Nasal cavity respiratory epithelium epithelial cell of viscerocranial mucosa (primary cell): ENCODE data around the gene TRO. TPM values are rescaled to one million over a fixed set of nuclear protein-coding genes. Genes with fewer than 3 reads are reported as not detected.

ENCODE experiments used
- total RNA-seq: library from RNA; depleted of rRNA; stranded (reverse); fragments of >200 nt; gene quantifications from 2 replicates; pipeline ENCODE4 v1.2.3, GENCODE V29; 2014

The TRO gene
- 0.14 TPM in 1 of 2 replicates, not detected in the other for total RNA-seq

DNA sequence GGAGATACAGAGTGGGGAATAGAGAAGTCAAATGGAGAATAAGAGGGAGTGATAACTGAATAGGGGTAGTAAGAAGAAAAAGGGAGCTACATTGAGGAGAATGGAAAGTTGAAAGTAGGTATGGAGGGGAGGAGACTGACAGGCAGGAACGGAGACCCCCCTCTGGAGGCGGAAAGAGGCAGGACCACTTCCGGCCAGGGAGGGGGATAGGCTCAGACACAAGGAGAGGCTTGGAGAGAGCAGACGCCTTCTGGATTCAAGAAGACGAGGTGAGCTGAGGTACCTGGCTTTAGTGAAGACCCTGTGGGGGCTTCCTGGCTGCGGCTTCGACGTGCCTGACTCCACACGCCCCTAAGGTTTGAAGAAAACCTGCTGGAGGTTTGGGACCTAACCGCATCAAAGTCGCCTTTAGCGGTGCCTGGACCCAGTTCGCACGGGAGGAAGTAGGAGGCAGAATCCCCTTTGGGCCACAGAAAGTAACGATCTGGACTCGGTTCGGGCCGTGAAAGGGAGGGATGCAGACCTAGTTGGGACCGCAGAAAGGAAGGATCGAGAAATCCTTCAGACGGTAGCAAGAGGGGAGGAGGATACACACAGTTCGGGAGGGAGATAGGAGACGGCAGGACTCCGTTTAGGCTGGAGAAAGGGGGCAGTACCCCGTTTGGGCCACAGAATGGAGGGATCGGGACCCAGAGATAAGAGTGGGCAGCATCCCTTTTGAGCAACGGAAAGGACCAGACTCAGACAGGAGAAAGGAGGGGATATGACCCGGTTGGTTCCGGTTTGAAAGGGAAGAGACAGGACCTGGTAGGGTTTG, at the start of gene TRO:
TRO (plus strand) TSS at position 215 of the 817 bp plus-strand sequence. CDS start 1,423 bp downstream, outside the sequence.

Other genes starting within 250 kb of the TRO start
- gene ITIH6, start 122.6 kb upstream of the TRO start, total RNA-seq: not detected in 2 replicates
- gene MAGED2, start 113.1 kb upstream of the TRO start, total RNA-seq: 63.9 and 65.3 TPM in 2 replicates
- under 0.01 and 0.21 TPM in 2 replicates for gene PFKFB1, start 73.4 kb downstream of the TRO start, total RNA-seq
- 8.8 and 18.1 TPM in 2 replicates for gene APEX2, start 79.5 kb downstream of the TRO start, total RNA-seq
- not detected in 2 replicates for gene ALAS2, start 110.2 kb downstream of the TRO start, total RNA-seq
- gene PAGE2B, start 154.2 kb downstream of the TRO start, total RNA-seq: not detected in 2 replicates
- gene PAGE2, start 168.2 kb downstream of the TRO start, total RNA-seq: not detected in 2 replicates